GM23248 (cell line): ENCODE results near the gene PPP1R16B.

Experiments used
- EZH2 ChIP-seq: fragments of 200-600 bp; sonication (generic); IDR thresholded peaks from 2 replicates; pipeline ENCODE4 v1.6.1; 2018; ENCODE audit warnings: antibody characterized with exemption, mild to moderate bottlenecking; ENCODE audit not compliant: insufficient read depth, poor library complexity, severe bottlenecking
- EZH2phosphoT487 ChIP-seq: fragments of 200-600 bp; sonication (generic); IDR thresholded peaks from 2 replicates; pipeline ENCODE4 v1.6.1; 2018; ENCODE audit warnings: antibody characterized with exemption, moderate library complexity, mild to moderate bottlenecking, low read depth; ENCODE audit not compliant: insufficient read depth

- TF ChIP-seq EZH2 (no peak), EZH2phosphoT487 (no peak)
Measured at GRCh38 chr20:38841570-38841969, 36.1 kb downstream of the PPP1R16B start.
